Suprapubic skin (tissue), 4 donors: ENCODE data around the gene PGA3. TPM values are rescaled to one million over a fixed set of nuclear protein-coding genes. Genes with fewer than 3 reads are reported as not detected.
"Not testable (repeated sequence)": the region's sequence is repeated elsewhere in the genome, so short reads cannot be mapped to it uniquely, and the experiment has no call there.

ENCODE experiments used
- DNase-seq, 2 donors: peaks; one replicate each; pipeline ENCODE4 v3.0.0-alpha.2; 2019; ENCODE audit warnings: low spot score in 2 of 2
- H3K27ac ChIP-seq: fragments of 200-600 bp; sonication (generic); one replicate; pipeline ENCODE4 v1.5.1; 2019
- H3K27me3 ChIP-seq: fragments of 200-600 bp; sonication (generic); one replicate; pipeline ENCODE4 v1.5.1; 2019
- H3K36me3 ChIP-seq: fragments of 200-600 bp; sonication (generic); one replicate; pipeline ENCODE4 v1.5.1; 2019
- H3K4me1 ChIP-seq: fragments of 200-600 bp; sonication (generic); one replicate; pipeline ENCODE4 v1.5.1; 2019
- H3K4me3 ChIP-seq: fragments of 200-600 bp; sonication (generic); one replicate; pipeline ENCODE4 v1.5.1; 2019; ENCODE audit warnings: mild to moderate bottlenecking
- H3K9me3 ChIP-seq: fragments of 200-600 bp; sonication (generic); one replicate; pipeline ENCODE4 v1.5.1; 2019
- CTCF ChIP-seq, 2 donors: fragments of 200-600 bp in 1 of 2; fragments of 450-650 bp in 1 of 2; sonication (generic) in 1 of 2; IDR thresholded peaks; one replicate each; pipeline ENCODE4 v1.5.1; 2016 to 2019; ENCODE audit warnings: antibody characterized with exemption in 2 of 2, mild to moderate bottlenecking in 1 of 2, moderate library complexity in 1 of 2
- EP300 ChIP-seq: sonication (generic); formaldehyde crosslinking; IDR thresholded peaks from one replicate; pipeline ENCODE4 v1.6.1; 2017; ENCODE audit warnings: antibody characterized with exemption
- POLR2A ChIP-seq, 2 donors: fragments of 450-650 bp; IDR thresholded peaks; one replicate each; pipeline ENCODE4 v1.6.1; 2017; ENCODE audit warnings: antibody characterized with exemption in 2 of 2, mild to moderate bottlenecking in 2 of 2, moderate library complexity in 2 of 2
- POLR2AphosphoS5 ChIP-seq, 3 donors: sonication (generic); formaldehyde crosslinking; IDR thresholded peaks; one replicate each; pipeline ENCODE4 v1.6.1; 2017; ENCODE audit warnings: antibody characterized with exemption in 3 of 3
- WGBS: methylation state at CpG from one replicate; pipeline ENCODE4 v1.1.5; 2018; 5-methylcytosine and 5-hydroxymethylcytosine counted together
- total RNA-seq, 4 donors: library from RNA; depleted of rRNA; stranded (reverse); fragments of >200 nt; gene quantifications; one replicate each; pipeline ENCODE4 v1.1.0, GENCODE V29; 2016

PGA3 gene
- 1 to 10 TPM in 1 of 4 donors, not detected in 3; 2.2 TPM for total RNA-seq

- H3K4me3 ChIP-seq, H3K27ac ChIP-seq: not testable (repeated sequence)
Observed at GRCh38 chr11:61202950-61203746, at the start of gene PGA3. Gene PGA3, plus strand, starts transcription at chr11:61203515. Its CDS starts 50 bp downstream, at chr11:61203565.

GRCh38 chr11:61153593-61154095 lies 49.7 kb upstream of the PGA3 start:
- Histone ChIP-seq H3K4me3 (no peak overlapping the region), H3K36me3 (peaks cover 3% of the 10 kb centered on the region), H3K9me3 (no peaks in the 10 kb centered on the region), H3K27me3 (no peaks in the 10 kb centered on the region), H3K27ac (peak overlapping the region; percentile 67), H3K4me1 (peaks cover 64% of the 10 kb centered on the region)
- 73% methylated on average over 2 of the region's 2 CpGs for WGBS
- DNase-seq: no peak
- TF ChIP-seq EP300: no peak
- no peak for TF ChIP-seq CTCF (IDR thresholded peaks at IDR 0.05)
- TF ChIP-seq POLR2AphosphoS5 (IDR thresholded peaks at IDR 0.05): no peak
- TF ChIP-seq POLR2A (IDR thresholded peaks at IDR 0.05): no peak

More at GRCh38 chr11:61202950-61203746, at the start of gene PGA3:
- not testable (repeated sequence) for H3K4me1 ChIP-seq, H3K27me3 ChIP-seq, H3K9me3 ChIP-seq, H3K36me3 ChIP-seq, DNase-seq
- 69% methylated on average over 14 of the region's 18 CpGs for WGBS

DNA sequence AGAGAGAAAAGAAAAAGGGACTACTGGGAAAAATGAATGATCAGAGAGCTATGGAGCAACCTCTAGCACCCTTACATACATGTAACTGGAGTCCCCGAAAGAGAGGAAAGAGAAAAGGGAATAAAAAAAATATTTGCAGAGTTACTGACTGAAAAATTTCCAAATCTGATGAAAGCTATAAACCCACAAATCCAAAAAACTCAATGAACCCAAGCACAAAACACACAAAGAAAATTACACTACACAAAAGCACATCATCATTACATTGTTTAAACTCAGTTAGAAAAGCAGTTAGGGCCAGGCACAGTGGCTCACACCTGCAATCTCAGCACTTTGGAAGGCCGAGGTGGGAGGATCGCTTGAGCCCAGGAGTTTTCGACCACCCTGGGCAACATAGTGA lies 48.8 kb upstream of the PGA3 start:
- Histone ChIP-seq H3K9me3 (no peaks in the 10 kb centered on the region), H3K36me3 (peaks cover 3% of the 10 kb centered on the region), H3K27me3 (no peaks in the 10 kb centered on the region), H3K4me3 (no peak overlapping the region), H3K4me1 (peaks cover 64% of the 10 kb centered on the region), H3K27ac (no peak overlapping the region)
- TF ChIP-seq EP300: no peak
- TF ChIP-seq POLR2AphosphoS5 (IDR thresholded peaks at IDR 0.05): no peak
- TF ChIP-seq POLR2A (IDR thresholded peaks at IDR 0.05): no peak
- no peak for TF ChIP-seq CTCF (IDR thresholded peaks at IDR 0.05)
- 94% methylated on average over 4 of the region's 4 CpGs for WGBS
- no peak for DNase-seq

GRCh38 chr11:61155312-61155711 lies 48.0 kb upstream of the PGA3 start:
- TF ChIP-seq POLR2AphosphoS5 (IDR thresholded peaks at IDR 0.05): no peak
- no peak for TF ChIP-seq CTCF (IDR thresholded peaks at IDR 0.05)
- TF ChIP-seq EP300: no peak
- TF ChIP-seq POLR2A (IDR thresholded peaks at IDR 0.05): no peak
- Histone ChIP-seq H3K4me1 (peaks cover 64% of the 10 kb centered on the region), H3K27ac (no peak overlapping the region), H3K36me3 (peaks cover 3% of the 10 kb centered on the region), H3K4me3 (no peak overlapping the region), H3K27me3 (no peaks in the 10 kb centered on the region), H3K9me3 (no peaks in the 10 kb centered on the region)
- DNase-seq: no peak
- 100% methylated on average over 1 of the region's 1 CpG for WGBS

DNA sequence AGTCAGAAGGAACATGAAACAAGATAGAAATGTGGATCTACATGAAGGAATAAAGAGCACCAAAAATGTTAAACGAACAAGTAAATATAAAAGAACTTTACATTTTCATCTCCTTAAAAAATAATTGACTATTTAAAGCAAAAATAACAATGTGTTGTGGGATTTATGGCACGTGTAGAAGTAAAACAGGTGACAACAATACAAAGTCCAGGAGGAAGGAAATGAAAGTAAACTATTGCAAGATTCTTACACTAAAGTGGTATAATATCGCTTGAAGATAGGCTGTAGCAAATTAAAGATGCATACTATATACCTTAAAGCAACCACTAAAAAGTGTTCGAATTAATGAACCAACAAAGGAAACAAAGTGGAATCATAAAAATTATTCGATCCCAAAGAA lies 47.6 kb upstream of the PGA3 start:
- Histone ChIP-seq H3K36me3 (peaks cover 3% of the 10 kb centered on the region), H3K4me3 (no peak overlapping the region), H3K27ac (no peak overlapping the region), H3K9me3 (no peaks in the 10 kb centered on the region), H3K27me3 (no peaks in the 10 kb centered on the region), H3K4me1 (peaks cover 64% of the 10 kb centered on the region)
- 95% methylated on average over 5 of the region's 5 CpGs for WGBS
- no peak for TF ChIP-seq CTCF (IDR thresholded peaks at IDR 0.05)
- no peak for TF ChIP-seq EP300
- no peak for TF ChIP-seq POLR2AphosphoS5 (IDR thresholded peaks at IDR 0.05)
- no peak for TF ChIP-seq POLR2A (IDR thresholded peaks at IDR 0.05)
- no peak for DNase-seq
